Hepatic stellate cell (primary cell): Measurements from ENCODE around the gene MED23.

Experiments used
- DNase-seq: peaks from one replicate; pipeline ENCODE4 v3.0.0; 2011; ENCODE audit warnings: low spot score

Gene MED23

GRCh38 chr6:131627724-131628682 is at the start of gene MED23:
MED23 (minus strand) TSS chr6:131628242; CDS start chr6:131628049, 193 bp downstream.
- DNase-seq, result peak; percentile 83

GRCh38 chr6:131673184-131673583 is 45.1 kb upstream of the MED23 start:
- DNase-seq, result no peak

GRCh38 chr6:131669891-131670290 is 41.8 kb upstream of the MED23 start:
- DNase-seq, result no peak

- DNase-seq, result no peak
Observed at GRCh38 chr6:131663578-131664165, 35.6 kb upstream of the MED23 start.

- DNase-seq, result no peak
Observed at GRCh38 chr6:131660195-131660594, 32.2 kb upstream of the MED23 start.

GRCh38 chr6:131658287-131658686 is 30.2 kb upstream of the MED23 start:
- no peak for DNase-seq

GRCh38 chr6:131657630-131658111 is 29.6 kb upstream of the MED23 start:
- peak; percentile 4 for DNase-seq

GRCh38 chr6:131657222-131657621 is 29.2 kb upstream of the MED23 start:
- DNase-seq, result no peak

- no peak for DNase-seq
Observed at GRCh38 chr6:131656667-131657066, 28.6 kb upstream of the MED23 start.

- no peak for DNase-seq
Observed at GRCh38 chr6:131655951-131656350, 27.9 kb upstream of the MED23 start.

GRCh38 chr6:131655387-131655786 is 27.3 kb upstream of the MED23 start:
- DNase-seq, result no peak

- no peak for DNase-seq
Observed at GRCh38 chr6:131654326-131654725, 26.3 kb upstream of the MED23 start.

- no peak for DNase-seq
Observed at GRCh38 chr6:131652472-131652871, 24.4 kb upstream of the MED23 start.

- no peak for DNase-seq
Observed at GRCh38 chr6:131651782-131652181, 23.7 kb upstream of the MED23 start.

- no peak for DNase-seq
Observed at GRCh38 chr6:131646249-131646670, 18.2 kb upstream of the MED23 start.

GRCh38 chr6:131645846-131646245 is 17.8 kb upstream of the MED23 start:
- no peak for DNase-seq

GRCh38 chr6:131644921-131645320 is 16.9 kb upstream of the MED23 start:
- DNase-seq, result no peak

GRCh38 chr6:131643855-131644460 is 15.9 kb upstream of the MED23 start:
- no peak for DNase-seq

- no peak for DNase-seq
Observed at GRCh38 chr6:131642987-131643611, 15.1 kb upstream of the MED23 start.

- no peak for DNase-seq
Observed at GRCh38 chr6:131642565-131642964, 14.5 kb upstream of the MED23 start.

- DNase-seq, result no peak
Observed at GRCh38 chr6:131641554-131641953, 13.5 kb upstream of the MED23 start.

- DNase-seq, result no peak
Observed at GRCh38 chr6:131640576-131640975, 12.5 kb upstream of the MED23 start.
